ENCODE measurements around the gene AURKA. TPM values are rescaled to one million over a fixed set of nuclear protein-coding genes. Genes with fewer than 3 reads are reported as not detected.

Gene AURKA
- total and polyA plus RNA-seq, 2 of the 8 experiments (the other 6 are each of a cell fraction or from before 2014, with no cell fraction given), result 45.8 to 84.8 TPM

GRCh38 chr20:56391596-56392131, 351 bp downstream of the AURKA start:
- Histone ChIP-seq H3K4me1 (replicated peaks in 1 of 4; ENCODE audit: control insufficient read depth in 3 of 4, insufficient read depth in 4 of 4, low read length in 3 of 4) (peaks cover 3 to 7% (median 4%) of the 10 kb centered on the region in 4 experiments; a peak in 5 of 7 replicates), H2AFZ (ENCODE audit: low read length) (peak overlapping the region; percentile 33; the same call in 1 of the 2 replicates), H3K14ac (ENCODE audit: insufficient read length) (no peak overlapping the region), H3K23ac (ENCODE audit: insufficient read length) (no peak overlapping the region), H4K20me1 (replicated peaks in 1 of 2; ENCODE audit: control insufficient read depth in 1 of 2, insufficient read depth in 2 of 2, low read length in 2 of 2) (peaks cover 4 to 10% of the 10 kb centered on the region in 2 experiments), H3K4me3 (ENCODE audit: extremely low read depth in 1 of 4, insufficient read depth in 2 of 4, low read depth in 3 of 4, low read length in 4 of 4) (peak overlapping the region; percentile 88 to 99 (median 98)), H2BK15ac (ENCODE audit: low read length) (no peak overlapping the region), H4K8ac (ENCODE audit: extremely low read depth, insufficient read depth, low read length) (peak overlapping the region; percentile 96; the same call in 1 of the 2 replicates), H3K9ac (replicated peaks in 1 of 4; ENCODE audit: extremely low read depth in 1 of 4, low read depth in 3 of 4, low read length in 3 of 4) (peak overlapping the region; percentile 80 to 91 (median 86)), H3K56ac (replicated peaks; ENCODE audit: insufficient read length, low read depth, low read length) (peak overlapping the region; percentile 33), H3K36me3 (ENCODE audit: control insufficient read depth in 2 of 4, insufficient read depth in 4 of 4, low read length in 3 of 4) (peaks cover 11 to 45% (median 36%) of the 10 kb centered on the region in 4 experiments), H2BK5ac (ENCODE audit: low read depth, low read length) (peak overlapping the region; percentile 84), H3K23me2 (ENCODE audit: low read depth, low read length) (peaks cover 3% of the 10 kb centered on the region), H2BK20ac (ENCODE audit: low read length) (no peak overlapping the region), H4K91ac (replicated peaks; ENCODE audit: insufficient read length, low read length) (peak overlapping the region; percentile 95), H3K27me3 (replicated peaks in 1 of 4; ENCODE audit: control insufficient read depth in 3 of 4, extremely low read depth in 1 of 4, insufficient read depth in 3 of 4, low read length in 3 of 4) (no peaks in the 10 kb centered on the region), H4K5ac (ENCODE audit: insufficient read length, low read depth, low read length) (peak overlapping the region; percentile 87), H2BK120ac (replicated peaks; ENCODE audit: low read depth, low read length) (no peak overlapping the region), H3K4ac (replicated peaks; ENCODE audit: insufficient read length, low read depth, low read length) (peak overlapping the region; percentile 40), H3K18ac (ENCODE audit: extremely low read depth, low read length) (no peak overlapping the region), H3K79me1 (ENCODE audit: low read depth, low read length) (peaks cover 10% of the 10 kb centered on the region), H2AK5ac (ENCODE audit: low read depth, low read length) (no peak overlapping the region), H3K4me2 (ENCODE audit: insufficient read depth in 1 of 2, low read depth in 2 of 2, low read length in 2 of 2) (peak overlapping the region; percentile 97), H3K27ac (ENCODE audit: low read depth, low read length) (peak overlapping the region; percentile 60; the same call in 1 of the 2 replicates), H3K79me2 (ENCODE audit: control insufficient read depth in 1 of 2, insufficient read depth in 2 of 2, low read length in 2 of 2) (peaks cover 28 to 80% of the 10 kb centered on the region in 2 experiments), H2BK12ac (ENCODE audit: low read depth, low read length) (no peak overlapping the region; the same call in 1 of the 2 replicates), H3K9me3 (ENCODE audit: insufficient read depth in 2 of 2, low read depth in 1 of 2, low read length in 1 of 2) (no peaks in the 10 kb centered on the region)
- FAIRE-seq, result no peak
- TF ChIP-seq PHF8 (conservative IDR thresholded peaks at IDR 0.05; ENCODE audit: low read depth, low read length) (peak; percentile 62; the same call in 1 of the 2 replicates), SAP30 (IDR thresholded peaks at IDR 0.05; ENCODE audit: insufficient read depth, insufficient replicate concordance, low read length) (no peak), CEBPB (IDR thresholded peaks at IDR 0.05; ENCODE audit: low read depth, low read length) (no peak), SIN3A (conservative IDR thresholded peaks at IDR 0.05 in 1 of 2, IDR thresholded peaks at IDR 0.05 in 1 of 2; ENCODE audit: low read depth in 1 of 2, low read length in 2 of 2) (0 out of 4 replicates have a peak, but pooled peaks of 1 of the 2 experiments have one; percentile 6), KDM4A (IDR thresholded peaks at IDR 0.05; ENCODE audit: low read depth, low read length, severe bottlenecking) (peak; percentile 68), EZH2 (IDR thresholded peaks at IDR 0.05; ENCODE audit: low read depth, low read length, severe bottlenecking) (no peak), KDM1A (IDR thresholded peaks at IDR 0.05; ENCODE audit: borderline replicate concordance, low read length) (no peak), RBBP5 (IDR thresholded peaks at IDR 0.05; ENCODE audit: borderline replicate concordance, low read depth, low read length) (0 out of 2 replicates have a peak, but pooled peaks have one; percentile 15)
- DNase-seq (ENCODE audit: low read depth in 1 of 2, low spot score in 2 of 2), result no peak
- ChIA-PET CTCF (ENCODE audit: partially characterized antibody) (interaction anchor here (0.6 to 1.2 kb wide), 4 partner anchors 9 to 1883 kb away, joined by 3 to 4 read pairs (median 3); no protein-coding TSS in a partner anchor), POLR2A (ENCODE audit: partially characterized antibody) (interaction anchor here (0.8 to 3.1 kb wide), 9 partner anchors 9 to 77 kb away, joined by 3 to 10 read pairs (median 6); partner anchors contain the start of genes FAM210B and RTF2)
- WGBS, 2 experiments (ENCODE audit: extremely low coverage in 1 of 2, insufficient coverage in 1 of 2, insufficient read length in 1 of 2, insufficient replicate concordance in 2 of 2, low coverage in 1 of 2, low lambda C conversion rate in 2 of 2, missing lambda C conversion rate in 1 of 2), result 5% methylated on average over 29 of the region's 29 CpGs; no CpG with 5 or more reads in 1 of the 2 experiments

All from H1 (cell line).